Testis (tissue), 3 donors: ENCODE measurements around the gene SLC9A9. TPM values are rescaled to one million over a fixed set of nuclear protein-coding genes. Genes with fewer than 3 reads are reported as not detected.

Experiments used
- DNase-seq: peaks from one replicate; pipeline ENCODE4 v3.0.0-alpha.2; 2019
- H3K27ac ChIP-seq, 2 donors: fragments of 200-600 bp; sonication (generic); one replicate each; pipeline ENCODE4 v1.5.1; 2019
- H3K27me3 ChIP-seq: fragments of 200-600 bp; sonication (generic); one replicate; pipeline ENCODE4 v1.5.1; 2019
- H3K36me3 ChIP-seq: fragments of 200-600 bp; sonication (generic); one replicate; pipeline ENCODE4 v1.5.1; 2017; ENCODE audit warnings: low read depth; ENCODE audit errors: missing control alignments
- H3K4me1 ChIP-seq: fragments of 200-600 bp; sonication (generic); one replicate; pipeline ENCODE4 v1.5.1; 2019
- H3K4me3 ChIP-seq, 2 donors: fragments of 200-600 bp; sonication (generic); one replicate each; pipeline ENCODE4 v1.5.1; 2017 to 2019
- H3K9me3 ChIP-seq: fragments of 200-600 bp; sonication (generic); one replicate; pipeline ENCODE4 v1.5.1; 2017
- POLR2A ChIP-seq: fragments of 450-650 bp; IDR thresholded peaks from one replicate; pipeline ENCODE4 v1.6.1; 2017; ENCODE audit warnings: antibody characterized with exemption, mild to moderate bottlenecking, moderate library complexity
- WGBS, 2 donors: methylation state at CpG; one replicate each; pipeline ENCODE4 v1.1.5; 2018; 5-methylcytosine and 5-hydroxymethylcytosine counted together
- intact Hi-C: fragments of 100-400 bp; cut with DNase I; formaldehyde crosslinking; loops from one replicate; pipeline ENCODE4 v1.15.1; 2023; ENCODE audit warnings: low total_unique reads
- polyA plus RNA-seq: library from polyadenylated mRNA; stranded (reverse); fragments of 350-450 nt; fragmentation: Illumina TruSeq; extraction: RNeasy Lipid Tissue Mini Kit (QIAGEN cat#74804); gene quantifications from one replicate; pipeline ENCODE4 v1.2.3, GENCODE V29; 2014; ENCODE audit warnings: low read depth, low replicate concordance; ENCODE audit not compliant: insufficient read depth
- total RNA-seq, 2 donors: library from RNA; depleted of rRNA; stranded (reverse); fragments of >200 nt; gene quantifications; one replicate each; pipeline ENCODE4 v1.2.3, GENCODE V29; 2016
- TF ChIP-seq, protein P1 (sequence below), 3 experiments: fragments of 450-650 bp in 2 of 3; fragments of 200-600 bp in 1 of 3; sonication (generic) in 1 of 3; IDR thresholded peaks; one replicate each; pipeline ENCODE4 v1.5.1; 2016 to 2019; ENCODE audit warnings: antibody characterized with exemption in 3 of 3, mild to moderate bottlenecking in 2 of 3, moderate library complexity in 1 of 3

The SLC9A9 gene
- total and polyA plus RNA-seq, 3 donors from 2014 or later: 2.7 to 6.6 (median 4.3) TPM

- intact Hi-C loops: no loop called here
These were observed 96.6 kb downstream of the SLC9A9 start for GRCh38 chr3:143751643-143752178.

DNA sequence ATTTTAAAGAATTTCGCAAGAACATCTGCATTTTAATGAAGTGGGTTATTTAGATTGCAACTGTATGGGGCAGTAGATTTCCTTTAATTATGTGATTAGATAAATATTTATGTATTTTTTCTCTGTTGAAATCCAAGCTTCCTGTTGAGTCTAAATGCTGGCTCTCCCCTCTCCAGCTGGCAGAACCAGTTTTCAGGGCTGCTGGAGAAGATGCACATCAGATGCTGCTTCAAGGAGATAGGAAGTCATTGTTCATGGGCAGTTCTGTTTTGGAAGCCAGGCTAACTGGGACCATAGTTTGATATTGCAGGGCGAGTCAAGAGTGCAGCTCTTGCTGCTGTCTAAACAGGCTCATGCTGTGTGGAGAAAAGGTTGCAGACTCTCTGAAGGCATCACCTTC lies 97.4 kb downstream of the SLC9A9 start:
- no peaks in the 10 kb centered on the region for H3K36me3 ChIP-seq
- no peaks in the 10 kb centered on the region for H3K4me1 ChIP-seq
- H3K27ac ChIP-seq: no peak overlapping the region
- no peak overlapping the region for H3K4me3 ChIP-seq
- no peaks in the 10 kb centered on the region for H3K27me3 ChIP-seq
- 92 to 97% methylated on average over 2 of the region's 2 CpGs for WGBS, 2 donors
- H3K9me3 ChIP-seq: no peaks in the 10 kb centered on the region
- no peak for DNase-seq
- no peak for TF ChIP-seq POLR2A
- TF ChIP-seq, protein P1, sequence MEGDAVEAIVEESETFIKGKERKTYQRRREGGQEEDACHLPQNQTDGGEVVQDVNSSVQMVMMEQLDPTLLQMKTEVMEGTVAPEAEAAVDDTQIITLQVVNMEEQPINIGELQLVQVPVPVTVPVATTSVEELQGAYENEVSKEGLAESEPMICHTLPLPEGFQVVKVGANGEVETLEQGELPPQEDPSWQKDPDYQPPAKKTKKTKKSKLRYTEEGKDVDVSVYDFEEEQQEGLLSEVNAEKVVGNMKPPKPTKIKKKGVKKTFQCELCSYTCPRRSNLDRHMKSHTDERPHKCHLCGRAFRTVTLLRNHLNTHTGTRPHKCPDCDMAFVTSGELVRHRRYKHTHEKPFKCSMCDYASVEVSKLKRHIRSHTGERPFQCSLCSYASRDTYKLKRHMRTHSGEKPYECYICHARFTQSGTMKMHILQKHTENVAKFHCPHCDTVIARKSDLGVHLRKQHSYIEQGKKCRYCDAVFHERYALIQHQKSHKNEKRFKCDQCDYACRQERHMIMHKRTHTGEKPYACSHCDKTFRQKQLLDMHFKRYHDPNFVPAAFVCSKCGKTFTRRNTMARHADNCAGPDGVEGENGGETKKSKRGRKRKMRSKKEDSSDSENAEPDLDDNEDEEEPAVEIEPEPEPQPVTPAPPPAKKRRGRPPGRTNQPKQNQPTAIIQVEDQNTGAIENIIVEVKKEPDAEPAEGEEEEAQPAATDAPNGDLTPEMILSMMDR (IDR thresholded peaks at IDR 0.05): no peak
- intact Hi-C loops: no loop called here

More at GRCh38 chr3:143751643-143752178, 96.6 kb downstream of the SLC9A9 start:
- TF ChIP-seq POLR2A: no peak
- TF ChIP-seq, protein P1 (IDR thresholded peaks at IDR 0.05): no peak
- no peaks in the 10 kb centered on the region for H3K9me3 ChIP-seq
- H3K27ac ChIP-seq: no peak overlapping the region
- 67 to 86% methylated on average over 4 of the region's 4 CpGs for WGBS, 2 donors
- no peaks in the 10 kb centered on the region for H3K4me1 ChIP-seq
- H3K4me3 ChIP-seq: no peak overlapping the region
- H3K27me3 ChIP-seq: no peaks in the 10 kb centered on the region
- H3K36me3 ChIP-seq: no peaks in the 10 kb centered on the region
- DNase-seq: no peak

DNA sequence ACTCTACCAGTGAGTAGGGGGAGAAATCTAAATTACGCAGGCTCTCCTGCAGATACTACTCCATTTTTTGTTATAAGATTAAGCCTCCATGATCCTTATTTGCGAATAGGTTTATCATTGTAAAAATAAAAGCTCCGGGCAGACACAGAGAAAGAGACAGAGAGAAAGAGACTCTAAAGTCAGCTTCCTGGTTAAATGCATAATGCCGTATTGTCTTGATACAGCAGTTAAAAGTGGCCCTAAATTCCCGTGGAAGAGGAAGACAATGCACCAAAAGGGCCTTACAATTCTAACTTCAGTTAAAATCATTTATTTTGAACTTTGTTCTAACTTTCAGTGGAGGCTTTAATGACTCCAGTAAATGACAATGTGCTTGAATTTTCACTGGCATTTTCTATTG lies 98.3 kb downstream of the SLC9A9 start:
- intact Hi-C loops: no loop called here
- no peaks in the 10 kb centered on the region for H3K27me3 ChIP-seq
- no peaks in the 10 kb centered on the region for H3K4me1 ChIP-seq
- WGBS, 2 donors: 88 to 92% methylated on average over 5 of the region's 5 CpGs
- no peaks in the 10 kb centered on the region for H3K9me3 ChIP-seq
- H3K27ac ChIP-seq: no peak overlapping the region
- H3K36me3 ChIP-seq: no peaks in the 10 kb centered on the region
- no peak for DNase-seq
- TF ChIP-seq, protein P1 (IDR thresholded peaks at IDR 0.05): no peak
- TF ChIP-seq POLR2A: no peak
- no peak overlapping the region for H3K4me3 ChIP-seq

GRCh38 chr3:143737065-143737464 lies 111.2 kb downstream of the SLC9A9 start:
- Histone ChIP-seq H3K36me3 (no peaks in the 10 kb centered on the region), H3K9me3 (no peaks in the 10 kb centered on the region), H3K4me3 (no peak overlapping the region), H3K27me3 (no peaks in the 10 kb centered on the region), H3K27ac (no peak overlapping the region), H3K4me1 (no peaks in the 10 kb centered on the region)
- TF ChIP-seq POLR2A: no peak
- TF ChIP-seq, protein P1 (IDR thresholded peaks at IDR 0.05): no peak
- intact Hi-C loops: no loop called here
- 80 to 81% methylated on average over 2 of the region's 2 CpGs for WGBS, 2 donors
- no peak for DNase-seq

DNA sequence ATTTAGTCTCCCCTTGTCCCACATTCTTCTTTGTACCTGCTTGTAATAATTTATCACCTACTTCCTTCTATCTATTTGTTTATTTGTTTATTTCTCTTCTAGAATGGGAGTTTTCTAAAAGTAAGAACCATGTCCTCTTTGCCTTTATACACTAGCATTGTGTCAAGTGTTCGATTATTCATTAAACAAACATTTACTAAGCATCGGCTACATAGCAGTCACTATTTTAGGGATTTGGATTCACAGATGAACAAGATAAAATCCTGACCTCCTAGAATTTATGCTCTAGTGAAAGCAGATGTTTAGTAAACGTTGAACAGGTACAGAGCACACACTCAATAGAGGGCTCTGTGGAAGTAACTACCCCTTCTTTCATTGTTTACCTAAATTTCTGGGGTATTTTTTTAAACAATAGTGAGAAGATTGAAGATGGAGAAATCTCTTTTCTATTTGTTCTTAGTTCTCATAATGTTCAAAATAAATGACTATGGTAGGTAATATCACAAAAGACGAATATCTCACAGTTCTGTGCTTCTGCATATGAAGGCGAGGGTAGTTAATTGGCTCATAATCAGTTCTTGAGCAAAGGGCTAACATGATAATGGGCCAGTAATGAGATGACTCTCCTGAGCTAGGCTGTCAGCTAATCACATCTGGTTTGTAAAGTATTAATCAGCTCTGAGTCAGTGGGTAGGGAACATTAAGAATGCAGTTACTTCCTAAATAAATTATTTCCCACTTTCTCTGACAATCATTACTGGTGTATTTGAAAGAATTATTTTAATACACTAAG lies 111.9 kb downstream of the SLC9A9 start:
- H3K9me3 ChIP-seq: no peaks in the 10 kb centered on the region
- H3K27me3 ChIP-seq: no peaks in the 10 kb centered on the region
- H3K36me3 ChIP-seq: no peaks in the 10 kb centered on the region
- no peak for DNase-seq
- H3K27ac ChIP-seq: no peak overlapping the region
- H3K4me1 ChIP-seq: no peaks in the 10 kb centered on the region
- 74 to 79% methylated on average over 5 of the region's 5 CpGs for whole genome bisulfite sequencing, 2 donors
- TF ChIP-seq, protein P1 (IDR thresholded peaks at IDR 0.05): no peak
- no peak for TF ChIP-seq POLR2A
- intact Hi-C loops: no loop called here
- H3K4me3 ChIP-seq: no peak overlapping the region
